Panc1 (cell line): ENCODE data around the gene WNT7B.

ENCODE experiments used
- CTCF ChIP-seq: fragments of 450-650 bp; IDR thresholded peaks from 2 replicates; pipeline ENCODE4 v1.5.1; 2017; ENCODE audit warnings: mild to moderate bottlenecking
- POLR2AphosphoS5 ChIP-seq: IDR thresholded peaks from 2 replicates; pipeline ENCODE4 v1.6.1; 2012; ENCODE audit warnings: mild to moderate bottlenecking, low read depth, low read length, moderate library complexity
- REST ChIP-seq, 2 experiments: IDR thresholded peaks; 2 replicates each; pipeline ENCODE4 v1.6.1; 2011 to 2012; ENCODE audit warnings: low read depth in 2 of 2, control low read depth in 1 of 2, low read length in 1 of 2, mild to moderate bottlenecking in 1 of 2, moderate library complexity in 1 of 2; ENCODE audit not compliant: insufficient read depth in 1 of 2
- TCF7L2 ChIP-seq: IDR thresholded peaks from 2 replicates; pipeline ENCODE4 v1.6.1; 2011; ENCODE audit warnings: mild to moderate bottlenecking, low read depth, low read length, inconsistent platforms

- TF ChIP-seq CTCF (no peak), POLR2AphosphoS5 (no peak), REST (IDR thresholded peaks at IDR 0.05; ENCODE audit: insufficient read depth in 1 of 2, low read depth in 2 of 2, low read length in 1 of 2) (no peak), TCF7L2 (no peak)
These were observed 27.1 kb downstream of the WNT7B start for GRCh38 chr22:45949891-45950290.
